Suppressor macrophage treated with lipopolysaccharide for 4 hours (primary cell): ENCODE results near the gene ZNF580.

Experiments used
- DNase-seq: peaks from one replicate; pipeline ENCODE4 v3.0.0-alpha.2; 2020

Gene ZNF580

DNA sequence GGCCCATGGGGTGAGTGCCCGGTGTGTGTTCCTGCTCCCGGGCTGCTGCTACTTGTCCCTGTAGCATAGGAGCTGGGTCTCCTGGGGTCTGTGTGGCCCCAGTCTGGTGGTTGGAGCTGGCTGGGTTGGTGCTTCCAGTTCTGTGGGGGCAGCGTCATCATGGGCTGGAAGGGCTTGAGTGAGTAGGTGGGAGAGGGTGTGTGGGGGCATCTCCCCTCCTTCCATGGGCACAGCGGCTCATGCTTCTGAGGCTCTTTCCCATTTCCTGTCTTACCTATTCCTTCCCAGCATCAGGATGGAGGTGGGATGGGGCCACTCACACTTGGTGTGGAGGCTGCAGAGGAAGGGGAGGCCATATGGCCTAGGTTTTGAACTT lies 26.2 kb downstream of the ZNF580 start:
- DNase-seq: no peak

DNA sequence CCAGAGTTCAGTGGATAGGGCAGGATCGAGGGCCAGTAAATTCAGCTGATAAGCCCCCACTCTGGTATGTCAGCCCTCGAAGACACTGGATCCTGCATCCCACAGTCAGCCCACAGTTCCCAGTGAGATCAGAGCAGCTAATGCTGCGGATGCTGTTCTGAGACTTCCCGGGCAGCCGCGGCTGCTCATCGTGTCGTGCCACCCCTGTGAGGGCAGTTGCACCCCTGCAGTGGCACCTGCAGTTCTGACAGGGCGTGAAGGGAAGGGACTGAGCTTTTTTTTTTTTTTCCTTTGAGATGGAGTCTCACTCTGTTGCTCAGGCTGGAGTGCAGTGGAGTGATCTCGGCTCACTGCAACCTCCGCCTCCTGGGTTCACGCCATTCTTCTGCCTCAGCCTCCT lies 26.7 kb downstream of the ZNF580 start:
- no peak for DNase-seq

DNA sequence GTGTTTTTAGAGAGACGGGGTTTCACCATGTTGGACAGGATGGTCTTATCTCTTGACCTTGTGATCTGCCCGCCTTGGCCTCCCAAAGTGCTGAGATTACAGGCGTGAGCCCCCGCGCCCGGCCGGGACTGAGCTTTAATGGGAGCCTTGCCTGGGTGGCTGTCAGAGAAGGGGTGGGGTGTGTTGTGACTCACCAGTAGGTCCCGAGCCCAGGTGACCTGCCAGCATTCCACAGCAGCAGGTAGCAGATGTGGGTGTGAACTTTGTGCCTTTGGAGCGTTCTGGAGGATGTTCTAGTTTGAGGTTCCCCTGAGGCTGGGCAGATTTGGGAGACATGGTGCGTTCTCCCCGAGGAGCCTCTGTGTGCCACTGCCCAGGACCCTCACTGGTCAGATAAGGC lies 27.2 kb downstream of the ZNF580 start:
- DNase-seq: no peak

DNA sequence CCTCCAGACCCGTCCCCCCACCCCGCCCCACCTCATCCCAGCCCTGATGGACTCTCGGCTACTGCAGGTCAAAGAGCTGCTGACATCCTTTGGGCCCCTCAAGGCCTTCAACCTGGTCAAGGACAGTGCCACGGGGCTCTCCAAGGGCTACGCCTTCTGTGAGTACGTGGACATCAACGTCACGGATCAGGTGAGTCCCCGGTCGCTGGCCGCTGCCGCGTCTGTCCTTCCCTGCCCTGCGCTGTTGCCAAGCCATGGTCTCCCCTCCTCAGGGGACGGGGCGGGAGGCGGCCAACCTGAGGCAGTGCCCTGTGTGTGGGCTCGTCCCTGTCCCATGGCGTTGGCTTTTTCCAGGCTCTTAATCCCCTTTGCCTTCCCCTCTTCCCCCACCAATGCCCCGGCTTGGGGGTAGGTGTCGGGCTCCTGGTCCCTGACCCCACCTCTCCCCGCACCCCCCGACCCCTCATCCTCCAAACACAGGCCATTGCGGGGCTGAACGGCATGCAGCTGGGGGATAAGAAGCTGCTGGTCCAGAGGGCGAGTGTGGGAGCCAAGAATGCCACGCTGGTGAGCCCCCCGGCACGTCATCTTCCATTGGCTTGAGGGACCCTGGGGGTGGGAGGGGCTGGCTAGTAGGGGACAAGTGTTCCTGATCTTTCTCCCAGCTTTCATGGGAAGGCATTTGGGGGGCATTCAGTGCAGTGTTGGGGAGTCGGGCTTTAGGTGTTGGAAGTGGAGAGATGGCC lies 28.0 kb downstream of the ZNF580 start:
- no peak for DNase-seq

DNA sequence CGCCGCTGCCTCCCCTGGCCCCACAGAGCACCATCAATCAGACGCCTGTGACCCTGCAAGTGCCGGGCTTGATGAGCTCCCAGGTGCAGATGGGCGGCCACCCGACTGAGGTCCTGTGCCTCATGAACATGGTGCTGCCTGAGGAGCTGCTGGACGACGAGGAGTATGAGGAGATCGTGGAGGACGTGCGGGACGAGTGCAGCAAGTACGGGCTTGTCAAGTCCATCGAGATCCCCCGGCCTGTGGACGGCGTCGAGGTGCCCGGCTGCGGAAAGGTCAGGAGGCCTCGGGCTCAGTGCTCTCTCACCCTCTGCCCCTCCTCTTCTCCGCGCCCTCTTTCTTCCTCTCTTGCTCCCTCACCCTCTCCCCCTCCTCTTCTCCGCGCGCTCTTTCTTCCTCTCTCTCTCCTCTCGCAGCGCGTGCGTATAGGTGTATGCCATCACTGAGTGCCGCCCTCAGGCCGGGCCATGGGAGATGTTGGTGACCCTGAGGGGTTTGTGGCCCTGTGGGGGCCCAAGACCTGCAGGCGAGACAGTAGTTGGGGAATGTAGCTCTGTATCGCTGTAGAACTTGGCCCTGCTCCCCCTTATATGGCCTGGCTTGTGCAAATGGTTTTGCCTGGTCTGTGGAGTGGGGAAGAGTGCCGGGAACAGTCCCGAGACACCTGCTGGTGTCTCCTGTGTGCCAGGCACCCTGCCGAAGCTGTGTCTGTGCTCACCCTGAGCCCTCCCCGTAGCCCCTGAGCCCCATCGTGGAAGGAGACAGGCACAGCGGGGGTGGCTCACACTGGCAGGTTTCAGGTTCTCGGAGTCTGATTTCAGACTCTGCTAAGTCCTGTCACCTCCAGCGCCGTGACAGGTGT lies 28.8 kb downstream of the ZNF580 start:
- no peak for DNase-seq

DNA sequence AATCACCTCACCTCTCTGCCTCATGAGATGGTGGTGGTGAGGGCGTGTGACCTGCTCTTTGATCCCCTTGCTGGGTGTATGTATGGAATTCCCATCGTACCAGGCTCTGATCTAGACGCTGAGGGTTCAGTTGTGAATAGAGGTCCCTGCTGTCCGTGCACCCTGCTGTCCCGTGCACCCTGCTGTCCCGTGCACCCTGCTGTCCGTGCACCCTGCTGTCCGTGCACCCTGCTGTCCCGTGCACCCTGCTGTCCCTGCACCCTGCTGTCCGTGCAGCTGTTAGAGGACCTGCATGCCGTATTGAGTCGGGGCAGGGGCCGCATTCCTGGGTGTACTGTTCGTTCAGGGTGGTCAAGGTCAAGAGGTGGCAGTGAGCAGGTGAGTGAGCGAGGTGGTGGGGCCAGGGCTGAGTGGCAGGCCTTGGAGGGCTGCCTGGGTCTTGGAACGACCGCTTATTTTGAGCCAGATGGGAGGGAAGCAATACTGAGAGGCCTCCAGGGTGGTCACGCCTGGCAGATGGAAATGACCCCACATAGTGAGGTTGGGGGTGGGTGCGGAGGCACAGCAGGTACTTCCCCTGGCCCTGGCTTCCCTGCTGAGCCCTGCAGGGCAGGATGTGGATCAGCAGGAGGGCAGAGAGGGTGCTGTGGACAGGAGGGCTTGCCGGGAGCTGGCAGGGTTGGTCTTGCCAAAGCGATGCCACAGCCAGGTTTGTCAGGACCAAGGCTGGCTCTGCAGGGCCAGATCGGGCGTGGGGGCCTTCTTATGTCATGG lies 29.7 kb downstream of the ZNF580 start:
- DNase-seq: no peak

DNA sequence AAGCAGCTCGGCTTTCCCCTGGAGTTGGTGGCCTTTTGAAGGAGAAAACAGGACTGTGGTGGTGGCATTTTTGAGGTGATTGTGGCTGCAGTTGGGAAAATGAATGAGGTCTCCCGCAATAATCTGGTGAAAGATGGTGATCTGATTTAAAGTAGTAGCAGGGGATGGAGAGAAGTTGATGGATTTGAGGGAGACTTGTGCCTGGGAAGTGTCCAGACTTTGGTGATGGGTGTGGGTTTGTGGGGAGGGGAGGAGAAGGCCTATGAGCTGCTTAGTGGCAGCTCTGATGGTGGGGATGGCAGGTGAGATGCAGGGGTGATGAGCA lies 30.2 kb downstream of the ZNF580 start:
- no peak for DNase-seq

DNA sequence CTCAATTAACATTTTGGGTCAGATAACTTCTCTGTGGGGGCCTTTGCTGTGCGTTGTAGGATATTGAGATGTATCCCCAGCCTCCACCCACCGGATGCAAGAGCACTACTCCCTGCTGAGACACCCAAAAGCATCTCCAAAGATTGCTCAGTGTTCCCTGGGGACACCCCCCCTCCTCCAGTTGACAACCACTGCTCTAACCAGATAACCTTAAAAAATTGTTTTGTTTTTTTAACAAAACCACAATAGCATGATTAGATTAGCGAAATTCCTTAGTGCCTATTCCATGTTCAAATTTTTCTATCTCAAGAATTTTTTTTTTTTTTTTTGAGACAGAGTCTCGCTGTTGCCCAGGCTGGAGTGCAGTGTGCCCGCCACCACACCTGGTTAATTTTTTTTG lies 31.6 kb downstream of the ZNF580 start:
- DNase-seq: no peak

DNA sequence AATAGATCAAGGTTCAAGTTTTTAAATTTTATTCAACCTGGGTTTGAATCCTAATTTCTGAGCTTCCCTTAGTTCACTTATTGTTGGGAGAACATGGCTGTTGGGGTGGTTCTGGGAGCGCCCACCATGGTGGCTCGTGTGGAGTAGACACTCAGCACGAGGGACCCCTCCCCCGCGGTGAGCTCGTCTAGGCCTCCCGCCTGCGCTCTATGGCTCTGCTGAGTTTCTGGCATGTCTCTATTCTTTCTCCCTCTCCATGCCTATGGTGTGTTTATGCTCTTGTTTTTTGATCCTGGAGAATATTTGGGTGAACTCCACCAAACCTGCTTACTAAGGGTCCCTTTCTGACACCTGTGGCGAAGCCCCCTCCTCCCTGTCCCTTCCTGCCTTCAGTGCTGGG lies 32.7 kb downstream of the ZNF580 start:
- DNase-seq: no peak

DNA sequence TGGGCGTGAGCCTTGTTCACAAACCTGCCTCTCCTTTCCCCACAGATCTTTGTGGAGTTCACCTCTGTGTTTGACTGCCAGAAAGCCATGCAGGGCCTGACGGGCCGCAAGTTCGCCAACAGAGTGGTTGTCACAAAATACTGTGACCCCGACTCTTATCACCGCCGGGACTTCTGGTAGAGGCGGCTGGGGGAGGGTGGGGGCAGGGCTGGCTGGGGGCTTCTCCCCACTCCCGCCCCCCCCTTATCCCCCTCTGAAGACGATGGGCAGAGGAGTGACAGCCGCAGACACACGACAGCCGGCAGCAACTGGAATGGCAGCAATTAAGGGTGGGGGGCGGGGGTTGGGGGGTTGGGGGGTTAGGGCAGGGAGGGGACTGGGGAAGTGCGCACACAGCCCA lies 33.1 kb downstream of the ZNF580 start:
- DNase-seq: no peak

DNA sequence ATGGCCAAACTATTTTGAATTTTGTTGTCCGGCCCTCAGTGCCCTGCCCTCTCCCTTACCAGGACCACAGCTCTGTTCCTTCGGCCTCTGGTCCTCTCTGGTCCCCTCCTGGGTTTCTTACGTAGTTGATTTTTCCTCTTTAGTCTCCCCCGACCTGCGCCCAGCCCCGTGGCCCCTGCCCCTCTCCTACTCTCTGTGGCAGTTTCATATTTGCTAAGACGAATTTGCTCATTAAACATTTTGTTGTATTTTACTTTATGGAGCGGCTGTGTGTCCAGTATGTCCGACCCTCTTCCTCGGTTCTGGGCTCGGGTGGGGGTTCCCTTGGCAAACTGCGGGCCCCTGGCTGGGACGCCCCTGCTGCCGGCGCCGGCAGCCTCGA lies 33.6 kb downstream of the ZNF580 start:
- DNase-seq: no peak

DNA sequence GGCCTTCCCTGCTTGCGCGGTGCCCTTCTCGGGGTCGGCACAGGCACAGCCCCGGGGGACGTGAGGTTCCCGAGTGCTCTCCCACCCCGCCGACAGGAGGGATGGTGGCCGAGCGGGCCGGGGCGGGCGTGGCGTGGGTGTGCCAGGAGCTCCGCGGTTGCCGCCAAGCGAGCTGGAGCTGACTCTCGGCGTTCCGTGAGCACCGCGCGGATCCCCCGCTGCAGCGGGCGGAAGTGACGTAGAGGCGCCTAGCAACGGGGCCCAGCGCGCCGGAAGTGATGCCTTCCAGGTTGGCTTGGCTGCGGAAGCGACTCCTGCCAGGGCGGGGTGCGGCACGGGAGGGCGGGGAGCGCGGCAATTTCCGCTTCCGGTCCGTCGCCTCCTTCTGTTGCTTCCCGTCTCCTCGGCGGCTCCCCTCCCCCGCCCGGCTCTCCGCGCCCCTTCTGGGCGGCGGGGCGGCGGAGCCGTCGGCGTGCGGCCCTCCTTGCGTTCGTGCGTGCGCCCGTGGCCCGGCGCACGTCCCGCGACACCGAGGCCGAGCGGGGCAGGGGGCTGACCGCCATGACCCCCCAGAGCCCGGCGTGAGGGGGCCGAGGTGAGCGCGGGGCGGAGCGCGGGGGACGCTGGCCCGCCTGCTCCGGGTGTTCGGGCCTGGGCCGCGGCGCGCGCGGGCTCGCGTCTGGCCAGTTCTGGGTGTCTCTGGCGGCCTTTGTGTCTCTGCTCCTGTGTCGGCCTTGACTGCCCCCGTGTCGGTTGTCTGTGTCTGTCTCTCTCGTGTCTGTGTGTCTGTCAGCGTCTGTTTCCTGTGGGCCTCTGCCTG lies 34.2 kb downstream of the ZNF580 start, which contains the start of gene EPN1:
TSS of gene EPN1 (plus strand) at position 386 of the 820 bp plus-strand sequence. CDS start 3,402 bp downstream, outside the sequence.
- peak; percentile 98 for DNase-seq

DNA sequence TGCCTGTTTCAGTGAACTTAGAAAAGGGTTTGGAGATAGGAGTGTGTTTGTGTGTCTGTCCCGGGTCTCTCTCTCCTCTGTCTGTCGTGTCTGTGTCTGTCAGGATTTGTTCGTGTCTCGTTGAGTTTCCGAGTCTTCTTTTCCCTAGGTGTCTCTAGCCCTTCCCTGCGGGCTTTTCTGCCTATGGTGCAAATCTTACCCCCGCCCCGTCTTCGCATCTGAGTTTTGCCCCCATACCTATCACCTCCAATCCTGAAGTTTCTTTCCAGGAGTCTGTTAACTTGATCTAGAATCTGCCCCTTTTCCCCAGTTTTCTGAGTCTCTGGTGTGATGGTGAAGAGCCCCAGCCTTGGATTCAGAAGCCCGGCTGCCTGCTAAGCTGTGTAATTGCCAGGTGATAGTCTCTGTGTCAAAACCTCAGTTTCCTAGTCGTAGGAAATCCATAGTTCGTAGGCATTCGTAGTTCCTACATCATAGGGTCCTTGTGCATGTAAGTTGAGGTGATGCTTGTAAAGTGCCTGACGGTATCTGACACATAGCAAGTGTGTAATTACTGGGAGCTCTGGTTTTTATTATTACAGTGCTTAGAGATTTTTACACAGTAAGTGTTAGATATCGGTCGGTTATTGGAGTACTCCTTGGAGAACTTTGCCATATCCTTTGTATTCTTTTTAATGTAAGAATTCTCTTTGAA lies 35.0 kb downstream of the ZNF580 start:
- DNase-seq: peak; percentile 25

DNA sequence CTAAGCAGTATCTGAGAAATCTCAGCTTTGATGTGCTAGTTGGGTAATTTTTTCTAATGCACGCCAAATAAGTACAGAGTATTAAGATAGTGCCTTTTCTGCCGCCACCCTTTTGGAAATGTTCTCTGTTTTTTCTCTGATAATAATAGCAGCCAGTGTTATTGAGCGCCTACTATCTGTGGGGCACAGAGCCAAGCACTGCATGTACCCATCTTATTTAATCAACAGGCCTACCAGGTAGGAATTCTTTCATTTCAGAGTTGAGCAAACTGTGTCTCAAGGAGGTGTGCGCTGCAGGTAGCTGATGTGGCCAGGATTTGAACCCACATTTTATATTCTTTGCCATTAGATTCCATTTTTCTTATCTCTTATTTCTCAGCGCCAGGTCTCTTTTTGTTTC lies 35.6 kb downstream of the ZNF580 start:
- no peak for DNase-seq

DNA sequence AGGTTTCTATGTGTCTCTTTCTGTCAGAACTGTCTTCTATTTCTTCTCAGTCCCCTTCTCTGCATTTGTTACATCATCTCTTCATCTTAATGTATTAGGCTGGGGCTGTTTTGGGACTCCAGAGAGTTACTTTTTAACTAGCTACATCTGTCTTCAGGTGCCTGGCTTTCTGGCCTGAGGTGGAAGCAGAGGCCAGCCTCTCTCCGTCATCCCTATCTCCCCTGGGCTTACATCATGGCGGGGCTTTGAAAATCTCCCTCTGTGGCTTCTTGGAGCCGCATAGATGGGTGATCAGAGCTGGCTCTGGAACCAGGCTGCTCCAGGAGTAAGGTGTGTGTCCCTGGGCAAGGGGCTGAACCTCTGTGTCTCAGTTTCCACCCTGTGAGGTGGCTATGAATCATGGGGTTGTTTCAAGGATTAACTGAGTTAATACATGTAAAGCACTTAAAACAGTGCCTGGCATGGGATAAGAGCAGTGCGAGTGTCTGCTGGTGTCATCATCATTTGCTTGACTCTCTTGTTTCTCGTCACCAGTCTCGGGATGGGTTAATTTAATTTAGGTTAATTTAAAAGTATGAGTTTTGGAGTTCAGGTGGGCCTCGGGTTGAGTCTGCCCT lies 36.2 kb downstream of the ZNF580 start:
- no peak for DNase-seq

DNA sequence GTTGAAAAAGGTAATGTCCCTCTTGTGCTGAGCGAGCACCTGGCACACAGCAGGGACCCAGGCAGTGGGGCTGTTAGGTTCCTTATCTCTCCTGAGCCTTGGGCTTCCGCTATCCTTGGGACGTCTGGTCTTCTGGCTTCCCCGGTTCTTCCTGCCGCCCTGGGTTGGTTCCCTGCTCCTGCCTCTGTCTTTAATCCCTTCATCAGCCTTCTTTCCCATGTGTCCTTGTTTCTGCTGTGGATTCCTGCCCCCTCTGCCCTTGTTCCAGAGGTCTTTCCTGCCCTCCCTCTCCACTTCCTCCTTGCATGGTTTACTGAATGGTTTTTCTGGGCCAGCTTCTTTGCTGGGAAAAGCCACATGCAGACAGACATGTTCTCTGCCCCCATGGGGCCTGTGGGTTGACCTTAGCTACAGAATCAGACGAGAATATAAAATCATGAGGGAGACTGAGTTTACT lies 36.8 kb downstream of the ZNF580 start:
- no peak for DNase-seq

DNA sequence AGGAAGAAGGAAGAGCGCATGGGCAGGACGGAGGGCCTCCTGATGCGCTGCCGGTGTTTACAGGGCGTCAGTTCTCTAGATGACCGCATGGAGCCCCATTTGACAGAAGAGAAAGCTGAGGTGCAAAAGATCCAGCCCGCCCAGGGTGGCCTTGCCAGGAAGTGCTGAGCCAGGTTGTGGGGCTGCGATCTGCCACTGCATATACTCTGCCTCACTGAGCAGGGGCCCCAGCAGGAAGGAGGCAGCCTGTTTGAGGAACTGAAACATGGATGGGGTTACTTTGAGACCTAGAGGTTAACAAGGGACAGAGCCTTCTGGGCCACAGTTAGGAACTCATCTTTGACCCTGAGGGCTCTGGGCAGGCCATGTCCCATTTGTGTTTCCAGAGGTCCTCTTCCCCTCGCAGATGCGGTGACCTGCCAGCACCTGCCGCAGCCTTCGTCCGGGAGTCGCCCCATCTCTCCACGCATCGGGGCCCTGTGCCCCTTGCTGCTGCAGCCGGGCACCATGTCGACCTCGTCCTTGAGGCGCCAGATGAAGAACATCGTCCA lies 37.4 kb downstream of the ZNF580 start:
- DNase-seq: peak; percentile 80

DNA sequence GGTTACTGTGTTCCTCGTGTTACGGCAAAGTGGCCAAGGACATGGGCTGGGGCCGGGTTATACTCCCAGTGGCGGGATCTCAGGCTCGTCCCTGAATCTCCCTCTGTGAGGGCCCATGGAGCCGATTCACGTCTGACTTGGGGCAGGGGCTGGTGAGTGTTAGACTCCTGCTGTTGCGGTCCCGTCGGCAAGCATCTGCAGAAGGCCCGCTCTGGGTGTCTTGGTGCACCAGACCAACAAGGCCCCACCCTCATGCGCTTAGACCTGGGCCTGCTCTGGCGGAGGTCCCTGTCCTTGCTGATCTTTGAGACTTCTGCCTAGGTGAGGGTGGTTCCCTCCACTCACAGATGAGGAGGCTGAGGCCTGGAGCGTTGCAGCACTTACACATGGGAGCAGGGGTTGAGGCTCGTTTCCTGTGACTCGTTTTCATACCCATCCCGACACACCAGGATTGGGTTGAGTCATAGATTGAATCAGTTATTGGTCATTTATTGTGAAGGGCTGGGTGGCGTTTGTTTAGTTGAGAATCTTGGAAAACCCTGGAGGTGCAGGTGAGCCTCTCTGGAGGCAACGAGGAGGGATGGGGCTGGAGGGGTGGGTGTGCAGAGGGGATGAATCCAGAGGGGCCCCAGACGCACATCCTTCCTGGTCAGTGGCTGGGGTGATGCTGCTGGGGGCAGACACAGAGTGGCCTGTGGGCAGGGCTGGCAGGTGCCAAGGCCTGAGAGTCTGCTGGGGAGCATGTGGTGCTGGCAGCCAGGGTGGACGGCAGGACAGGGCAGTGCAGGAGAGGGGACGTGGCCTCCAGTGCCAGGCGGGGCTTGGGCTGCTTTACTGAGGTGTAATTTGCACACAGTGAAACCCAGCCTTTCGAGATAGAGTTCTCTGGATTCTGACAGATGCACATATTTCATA lies 38.8 kb downstream of the ZNF580 start:
- DNase-seq: no peak

DNA sequence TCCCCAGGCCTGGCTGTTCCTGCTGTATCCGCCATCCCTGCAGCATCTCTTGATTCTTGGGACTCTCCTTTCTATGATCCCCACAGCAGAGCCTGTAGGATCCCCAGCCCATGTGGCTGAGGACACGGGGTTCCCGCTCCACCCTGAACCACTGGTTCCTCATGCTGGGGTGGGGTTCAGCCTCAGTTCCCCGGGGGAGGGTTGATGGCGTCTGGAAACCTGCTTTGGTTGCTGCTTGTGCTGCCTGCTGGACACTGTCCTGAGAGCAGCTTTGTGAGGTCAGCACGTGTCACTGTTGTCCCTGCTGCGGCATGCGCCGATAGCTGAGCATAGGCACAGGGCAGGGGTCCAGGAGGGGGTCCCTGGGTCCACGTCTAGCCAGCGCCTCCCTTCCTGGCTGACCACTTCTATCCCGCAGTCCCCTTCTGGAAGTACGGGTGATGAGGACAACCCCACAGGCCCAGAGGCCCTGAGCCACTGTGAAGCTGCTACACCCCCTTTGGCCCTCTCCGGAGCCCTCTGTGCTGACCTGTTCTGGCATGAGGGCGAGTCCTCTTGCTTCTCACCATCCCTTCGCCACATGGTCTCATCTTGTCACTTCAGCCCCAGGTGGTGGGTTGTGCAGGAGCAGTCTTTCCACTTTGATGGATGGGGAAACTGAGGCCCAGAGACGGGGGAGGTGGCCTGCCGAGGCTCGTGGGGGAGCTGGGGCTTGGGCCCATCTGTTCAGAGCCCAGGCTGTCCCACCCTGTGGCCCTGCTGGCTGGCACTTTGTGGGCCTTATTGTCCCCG lies 39.7 kb downstream of the ZNF580 start:
- DNase-seq: no peak
